ENCODE measurements around the gene STPG4.

Gene STPG4

DNA sequence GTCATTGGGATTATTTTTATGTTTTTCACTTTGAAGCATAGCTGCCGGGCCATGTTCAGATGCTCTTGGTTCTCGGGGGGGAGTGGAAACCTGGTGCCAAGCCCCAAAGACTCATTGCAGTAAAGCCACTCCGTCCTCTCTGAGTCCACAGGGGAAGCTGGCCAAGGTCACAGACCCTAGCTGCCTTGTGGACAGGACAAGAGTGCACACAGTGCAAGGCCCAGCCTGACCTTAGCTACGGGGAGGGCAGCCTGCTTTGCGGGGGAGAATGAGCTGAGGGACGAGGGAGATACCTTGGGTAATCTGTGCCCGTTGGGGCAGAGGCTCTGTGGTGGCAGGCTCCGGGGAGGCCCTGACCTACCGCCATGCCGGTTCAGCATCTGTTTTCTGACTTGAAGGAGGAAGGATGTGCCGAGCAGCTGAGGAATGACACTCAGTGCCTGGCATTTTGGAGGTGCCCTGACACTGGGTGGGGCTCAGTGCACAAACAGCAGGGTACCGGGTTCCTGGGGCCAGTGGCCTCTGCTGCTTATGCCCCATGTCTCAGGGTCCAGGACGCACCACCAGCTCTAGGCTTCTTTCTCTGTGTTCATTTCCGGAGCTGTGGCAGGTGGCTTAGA lies 87.2 kb downstream of the STPG4 start:
- H3K9ac ChIP-seq = no peak overlapping the region
- H3K27me3 ChIP-seq (ENCODE audit: insufficient read depth, low read depth) = no peaks in the 10 kb centered on the region
- H3K4me2 ChIP-seq = no peak overlapping the region
- TF ChIP-seq, protein P1, sequence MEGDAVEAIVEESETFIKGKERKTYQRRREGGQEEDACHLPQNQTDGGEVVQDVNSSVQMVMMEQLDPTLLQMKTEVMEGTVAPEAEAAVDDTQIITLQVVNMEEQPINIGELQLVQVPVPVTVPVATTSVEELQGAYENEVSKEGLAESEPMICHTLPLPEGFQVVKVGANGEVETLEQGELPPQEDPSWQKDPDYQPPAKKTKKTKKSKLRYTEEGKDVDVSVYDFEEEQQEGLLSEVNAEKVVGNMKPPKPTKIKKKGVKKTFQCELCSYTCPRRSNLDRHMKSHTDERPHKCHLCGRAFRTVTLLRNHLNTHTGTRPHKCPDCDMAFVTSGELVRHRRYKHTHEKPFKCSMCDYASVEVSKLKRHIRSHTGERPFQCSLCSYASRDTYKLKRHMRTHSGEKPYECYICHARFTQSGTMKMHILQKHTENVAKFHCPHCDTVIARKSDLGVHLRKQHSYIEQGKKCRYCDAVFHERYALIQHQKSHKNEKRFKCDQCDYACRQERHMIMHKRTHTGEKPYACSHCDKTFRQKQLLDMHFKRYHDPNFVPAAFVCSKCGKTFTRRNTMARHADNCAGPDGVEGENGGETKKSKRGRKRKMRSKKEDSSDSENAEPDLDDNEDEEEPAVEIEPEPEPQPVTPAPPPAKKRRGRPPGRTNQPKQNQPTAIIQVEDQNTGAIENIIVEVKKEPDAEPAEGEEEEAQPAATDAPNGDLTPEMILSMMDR (conservative IDR thresholded peaks at IDR 0.05; ENCODE audit: low read depth, low read length) = no peak
- H3K27ac ChIP-seq = no peak overlapping the region
- peaks cover 52% of the 10 kb centered on the region for H3K4me1 ChIP-seq (ENCODE audit: low read depth, poor library complexity, severe bottlenecking)
- no peaks in the 10 kb centered on the region for H3K36me3 ChIP-seq (ENCODE audit: insufficient read depth)
- no peak overlapping the region for H3K4me3 ChIP-seq (IDR thresholded peaks at IDR 0.05; ENCODE audit: insufficient read depth, low read depth, low read length)
- H2AFZ ChIP-seq (ENCODE audit: low read depth) = no peak overlapping the region
- H4K20me1 ChIP-seq (ENCODE audit: insufficient read depth) = no peaks in the 10 kb centered on the region
- H3K79me2 ChIP-seq (ENCODE audit: insufficient read depth, low read depth) = no peaks in the 10 kb centered on the region

DNA sequence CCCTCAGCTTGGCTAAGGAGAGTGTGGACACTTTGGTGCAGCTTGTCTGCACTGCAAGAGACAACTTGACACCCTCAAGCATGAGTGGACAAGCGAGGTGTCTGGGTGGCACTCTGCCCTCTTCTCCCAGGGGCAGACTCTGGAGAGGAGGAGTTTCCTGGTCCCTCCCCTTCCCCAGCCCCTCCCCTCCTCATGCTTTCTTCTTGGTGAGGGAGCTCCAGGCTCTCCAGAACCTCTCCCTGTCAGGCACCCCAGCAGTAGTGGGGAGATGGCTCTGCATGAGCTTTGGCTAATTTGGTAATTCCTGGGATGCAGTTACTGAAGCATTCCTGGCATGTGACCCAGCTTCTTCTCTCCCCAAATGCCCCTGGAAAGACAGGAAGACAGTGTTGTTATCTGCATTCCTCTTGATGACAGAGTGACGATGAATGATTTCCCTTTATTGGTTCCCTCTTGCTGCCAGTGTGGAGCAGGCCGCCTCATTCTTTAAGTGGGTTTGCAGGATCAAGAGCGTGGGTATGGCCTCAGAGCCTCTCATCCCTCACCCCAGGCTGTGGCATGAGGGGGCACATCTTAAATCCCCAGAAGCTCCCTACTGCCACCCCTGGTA lies 89.2 kb downstream of the STPG4 start:
- Histone ChIP-seq H3K4me3 (IDR thresholded peaks at IDR 0.05; ENCODE audit: insufficient read depth, low read depth, low read length) (no peak overlapping the region), H3K36me3 (ENCODE audit: insufficient read depth) (no peaks in the 10 kb centered on the region), H3K27me3 (ENCODE audit: insufficient read depth, low read depth) (no peaks in the 10 kb centered on the region), H3K4me2 (no peak overlapping the region), H3K4me1 (ENCODE audit: low read depth, poor library complexity, severe bottlenecking) (peaks cover 35% of the 10 kb centered on the region), H4K20me1 (ENCODE audit: insufficient read depth) (no peaks in the 10 kb centered on the region), H2AFZ (ENCODE audit: low read depth) (no peak overlapping the region), H3K79me2 (ENCODE audit: insufficient read depth, low read depth) (no peaks in the 10 kb centered on the region), H3K9ac (no peak overlapping the region), H3K27ac (no peak overlapping the region)
- TF ChIP-seq, protein P1 (conservative IDR thresholded peaks at IDR 0.05; ENCODE audit: low read depth, low read length) = no peak

DNA sequence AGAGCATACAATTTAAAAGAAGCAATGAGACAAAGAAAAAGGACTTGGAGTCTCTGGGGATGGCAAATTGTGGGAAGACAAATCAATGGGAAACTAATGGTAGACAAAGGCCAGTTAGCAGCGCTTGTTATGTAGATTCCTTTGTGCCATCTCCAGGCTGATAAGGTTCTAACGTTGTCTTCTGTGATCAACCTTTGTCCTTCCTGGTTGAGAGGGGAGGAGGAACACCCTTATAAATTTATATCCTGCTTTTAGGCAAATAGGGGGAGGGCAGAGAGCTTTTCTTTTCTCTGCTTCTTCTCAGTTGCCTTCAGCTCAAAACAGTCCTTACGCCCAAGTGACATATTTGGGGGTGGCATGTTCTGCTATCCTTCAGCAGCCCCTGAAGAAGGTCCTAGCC lies 89.8 kb downstream of the STPG4 start:
- H3K4me2 ChIP-seq = no peak overlapping the region
- TF ChIP-seq, protein P1 (conservative IDR thresholded peaks at IDR 0.05; ENCODE audit: low read depth, low read length) = no peak
- H3K27ac ChIP-seq = no peak overlapping the region
- H4K20me1 ChIP-seq (ENCODE audit: insufficient read depth) = no peaks in the 10 kb centered on the region
- H3K9ac ChIP-seq = no peak overlapping the region
- H3K4me3 ChIP-seq (IDR thresholded peaks at IDR 0.05; ENCODE audit: insufficient read depth, low read depth, low read length) = no peak overlapping the region
- no peak overlapping the region for H2AFZ ChIP-seq (ENCODE audit: low read depth)
- H3K27me3 ChIP-seq (ENCODE audit: insufficient read depth, low read depth) = no peaks in the 10 kb centered on the region
- H3K4me1 ChIP-seq (ENCODE audit: low read depth, poor library complexity, severe bottlenecking) = peaks cover 30% of the 10 kb centered on the region
- H3K36me3 ChIP-seq (ENCODE audit: insufficient read depth) = no peaks in the 10 kb centered on the region
- no peaks in the 10 kb centered on the region for H3K79me2 ChIP-seq (ENCODE audit: insufficient read depth, low read depth)

DNA sequence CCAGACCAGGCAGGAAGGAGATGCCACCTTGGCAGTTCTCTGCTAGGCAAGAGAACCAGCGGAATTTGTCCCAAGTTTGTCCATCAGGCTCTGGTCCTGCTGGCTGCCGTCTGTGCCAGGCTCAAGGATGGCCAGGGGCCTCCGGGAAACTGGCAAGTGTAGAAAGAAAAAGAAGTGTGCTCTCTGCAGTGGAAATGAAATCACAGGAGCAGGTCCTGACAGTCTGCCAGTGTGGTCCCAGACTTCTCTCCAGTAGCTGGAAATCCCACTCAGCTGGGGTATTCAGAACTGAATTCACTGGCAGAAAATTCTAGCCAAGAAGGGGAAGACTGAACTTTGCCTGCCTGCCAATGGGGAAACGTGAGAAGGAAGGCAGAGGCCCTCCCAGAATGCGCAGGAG lies 91.0 kb downstream of the STPG4 start:
- Histone ChIP-seq H4K20me1 (ENCODE audit: insufficient read depth) (no peaks in the 10 kb centered on the region), H3K27ac (no peak overlapping the region), H3K4me3 (IDR thresholded peaks at IDR 0.05; ENCODE audit: insufficient read depth, low read depth, low read length) (no peak overlapping the region), H3K36me3 (ENCODE audit: insufficient read depth) (no peaks in the 10 kb centered on the region), H3K4me1 (ENCODE audit: low read depth, poor library complexity, severe bottlenecking) (peaks cover 18% of the 10 kb centered on the region), H3K79me2 (ENCODE audit: insufficient read depth, low read depth) (no peaks in the 10 kb centered on the region), H3K9ac (no peak overlapping the region), H3K27me3 (ENCODE audit: insufficient read depth, low read depth) (no peaks in the 10 kb centered on the region), H2AFZ (ENCODE audit: low read depth) (no peak overlapping the region), H3K4me2 (no peak overlapping the region)
- TF ChIP-seq, protein P1 (conservative IDR thresholded peaks at IDR 0.05; ENCODE audit: low read depth, low read length) = no peak

All from KMS-11 (cell line).